ENCODE measurements around the gene PDIA3. TPM values are rescaled to one million over a fixed set of nuclear protein-coding genes. Genes with fewer than 3 reads are reported as not detected.

Gene PDIA3
- total and polyA plus RNA-seq, 2 of the 13 experiments (the other 11 are each of a cell fraction or from before 2014, with no cell fraction given): 238 to 433 TPM

- TF ChIP-seq TCF12 (IDR thresholded peaks at IDR 0.05) (no peak), TCF12 (CRISPR knock-in tag; IDR thresholded peaks at IDR 0.05) (no peak), ZNF251 (CRISPR knock-in tag; IDR thresholded peaks at IDR 0.05) (no peak), SSRP1 (CRISPR knock-in tag; IDR thresholded peaks at IDR 0.05) (no peak; the same call in 1 of the 2 replicates), YY1 (IDR thresholded peaks at IDR 0.05; ENCODE audit: insufficient read depth, insufficient replicate concordance, low read depth, low read length) (peak; percentile 78), SALL1 (CRISPR knock-in tag; IDR thresholded peaks at IDR 0.05) (peak; percentile 64), ETV6 (CRISPR knock-in tag; conservative IDR thresholded peaks at IDR 0.05) (no peak), TARDBP (CRISPR knock-in tag; IDR thresholded peaks at IDR 0.05) (peak; percentile 37; the same call in 1 of the 2 replicates), NR2F1 (CRISPR knock-in tag; IDR thresholded peaks at IDR 0.05) (no peak), MED1 (CRISPR knock-in tag; IDR thresholded peaks at IDR 0.05) (peak; percentile 57), NR2C2 (CRISPR knock-in tag; IDR thresholded peaks at IDR 0.05; ENCODE audit: borderline replicate concordance) (peak; percentile 39; the same call in 1 of the 2 replicates), ZNF441 (CRISPR knock-in tag; IDR thresholded peaks at IDR 0.05; ENCODE audit: borderline replicate concordance) (no peak; the same call in 1 of the 2 replicates), ZFP36L2 (CRISPR knock-in tag; IDR thresholded peaks at IDR 0.05) (no peak), TEF (CRISPR knock-in tag; IDR thresholded peaks at IDR 0.05) (no peak), GABPB1 (CRISPR knock-in tag; IDR thresholded peaks at IDR 0.05) (peak; percentile 17), HES4 (CRISPR knock-in tag; IDR thresholded peaks at IDR 0.05; ENCODE audit: borderline replicate concordance) (no peak), RFX3 (CRISPR knock-in tag; IDR thresholded peaks at IDR 0.05) (no peak), THRA (CRISPR knock-in tag; IDR thresholded peaks at IDR 0.05; ENCODE audit: borderline replicate concordance) (peak; percentile 26; the same call in 1 of the 2 replicates), HNRNPK (IDR thresholded peaks at IDR 0.05; ENCODE audit: low read depth, low read length, poor library complexity, severe bottlenecking) (no peak), RAD51 (IDR thresholded peaks at IDR 0.05; ENCODE audit: borderline replicate concordance) (peak; percentile 98), HDAC6 (IDR thresholded peaks at IDR 0.05; ENCODE audit: low read depth, low read length) (no peak), CREBL2 (CRISPR knock-in tag; IDR thresholded peaks at IDR 0.05; ENCODE audit: borderline replicate concordance) (no peak)
- TF ChIP-seq, protein P1, sequence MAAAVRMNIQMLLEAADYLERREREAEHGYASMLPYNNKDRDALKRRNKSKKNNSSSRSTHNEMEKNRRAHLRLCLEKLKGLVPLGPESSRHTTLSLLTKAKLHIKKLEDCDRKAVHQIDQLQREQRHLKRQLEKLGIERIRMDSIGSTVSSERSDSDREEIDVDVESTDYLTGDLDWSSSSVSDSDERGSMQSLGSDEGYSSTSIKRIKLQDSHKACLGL (CRISPR knock-in tag; IDR thresholded peaks at IDR 0.05): no peak; the same call in 1 of the 2 replicates
- TF ChIP-seq, protein P2, sequence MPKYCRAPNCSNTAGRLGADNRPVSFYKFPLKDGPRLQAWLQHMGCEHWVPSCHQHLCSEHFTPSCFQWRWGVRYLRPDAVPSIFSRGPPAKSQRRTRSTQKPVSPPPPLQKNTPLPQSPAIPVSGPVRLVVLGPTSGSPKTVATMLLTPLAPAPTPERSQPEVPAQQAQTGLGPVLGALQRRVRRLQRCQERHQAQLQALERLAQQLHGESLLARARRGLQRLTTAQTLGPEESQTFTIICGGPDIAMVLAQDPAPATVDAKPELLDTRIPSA (CRISPR knock-in tag; IDR thresholded peaks at IDR 0.05; ENCODE audit: borderline replicate concordance): no peak
- TF ChIP-seq, protein P3, sequence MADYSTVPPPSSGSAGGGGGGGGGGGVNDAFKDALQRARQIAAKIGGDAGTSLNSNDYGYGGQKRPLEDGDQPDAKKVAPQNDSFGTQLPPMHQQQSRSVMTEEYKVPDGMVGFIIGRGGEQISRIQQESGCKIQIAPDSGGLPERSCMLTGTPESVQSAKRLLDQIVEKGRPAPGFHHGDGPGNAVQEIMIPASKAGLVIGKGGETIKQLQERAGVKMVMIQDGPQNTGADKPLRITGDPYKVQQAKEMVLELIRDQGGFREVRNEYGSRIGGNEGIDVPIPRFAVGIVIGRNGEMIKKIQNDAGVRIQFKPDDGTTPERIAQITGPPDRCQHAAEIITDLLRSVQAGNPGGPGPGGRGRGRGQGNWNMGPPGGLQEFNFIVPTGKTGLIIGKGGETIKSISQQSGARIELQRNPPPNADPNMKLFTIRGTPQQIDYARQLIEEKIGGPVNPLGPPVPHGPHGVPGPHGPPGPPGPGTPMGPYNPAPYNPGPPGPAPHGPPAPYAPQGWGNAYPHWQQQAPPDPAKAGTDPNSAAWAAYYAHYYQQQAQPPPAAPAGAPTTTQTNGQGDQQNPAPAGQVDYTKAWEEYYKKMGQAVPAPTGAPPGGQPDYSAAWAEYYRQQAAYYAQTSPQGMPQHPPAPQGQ (CRISPR knock-in tag; IDR thresholded peaks at IDR 0.05; ENCODE audit: borderline replicate concordance): no peak
These were observed 45.9 kb downstream of the PDIA3 start, which contains the start of gene SERF2 (continued) for GRCh38 chr15:43791993-43792760.

Data from HepG2 (cell line).